Neural cell (in vitro differentiated cells): ENCODE measurements around the gene PFKP.

Experiments
- EP300 ChIP-seq: fragments of 450-650 bp; conservative IDR thresholded peaks from 2 replicates; pipeline ENCODE4 v1.6.1; 2014; ENCODE audit warnings: antibody characterized with exemption, mild to moderate bottlenecking, moderate library complexity; ENCODE audit not compliant: poor library complexity, severe bottlenecking
- POLR2AphosphoS5 ChIP-seq: IDR thresholded peaks from 2 replicates; pipeline ENCODE4 v1.6.1; 2012
- TF ChIP-seq, protein P1 (sequence below): fragments of 450-650 bp; IDR thresholded peaks from 2 replicates; pipeline ENCODE4 v1.5.1; 2014; ENCODE audit warnings: antibody characterized with exemption, mild to moderate bottlenecking, moderate library complexity; ENCODE audit not compliant: poor library complexity, severe bottlenecking
- TF ChIP-seq, protein P2 (sequence below): IDR thresholded peaks from 2 replicates; pipeline ENCODE4 v1.6.1; 2012; ENCODE audit warnings: borderline replicate concordance

DNA sequence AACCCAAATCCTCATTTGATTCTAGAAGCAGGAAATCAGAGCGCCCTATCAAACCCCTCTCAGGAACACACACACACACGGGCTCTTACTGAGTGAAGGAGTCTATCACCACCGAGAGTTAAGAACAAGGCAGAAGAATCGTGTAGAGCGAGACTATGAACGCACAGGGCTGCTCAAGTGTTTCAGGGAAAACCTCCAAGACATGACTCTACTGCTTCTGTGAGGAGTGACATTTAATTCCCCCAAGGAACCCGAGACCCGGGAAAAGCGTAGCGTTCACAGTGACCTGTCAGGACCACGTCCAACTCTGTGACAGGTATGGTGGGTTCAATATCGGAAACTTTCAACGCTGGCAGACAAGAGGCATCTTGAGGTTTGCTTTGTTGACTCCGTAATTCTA is 83.6 kb downstream of the PFKP start:
- TF ChIP-seq, protein P1, sequence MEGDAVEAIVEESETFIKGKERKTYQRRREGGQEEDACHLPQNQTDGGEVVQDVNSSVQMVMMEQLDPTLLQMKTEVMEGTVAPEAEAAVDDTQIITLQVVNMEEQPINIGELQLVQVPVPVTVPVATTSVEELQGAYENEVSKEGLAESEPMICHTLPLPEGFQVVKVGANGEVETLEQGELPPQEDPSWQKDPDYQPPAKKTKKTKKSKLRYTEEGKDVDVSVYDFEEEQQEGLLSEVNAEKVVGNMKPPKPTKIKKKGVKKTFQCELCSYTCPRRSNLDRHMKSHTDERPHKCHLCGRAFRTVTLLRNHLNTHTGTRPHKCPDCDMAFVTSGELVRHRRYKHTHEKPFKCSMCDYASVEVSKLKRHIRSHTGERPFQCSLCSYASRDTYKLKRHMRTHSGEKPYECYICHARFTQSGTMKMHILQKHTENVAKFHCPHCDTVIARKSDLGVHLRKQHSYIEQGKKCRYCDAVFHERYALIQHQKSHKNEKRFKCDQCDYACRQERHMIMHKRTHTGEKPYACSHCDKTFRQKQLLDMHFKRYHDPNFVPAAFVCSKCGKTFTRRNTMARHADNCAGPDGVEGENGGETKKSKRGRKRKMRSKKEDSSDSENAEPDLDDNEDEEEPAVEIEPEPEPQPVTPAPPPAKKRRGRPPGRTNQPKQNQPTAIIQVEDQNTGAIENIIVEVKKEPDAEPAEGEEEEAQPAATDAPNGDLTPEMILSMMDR: no peak
- TF ChIP-seq, protein P2, sequence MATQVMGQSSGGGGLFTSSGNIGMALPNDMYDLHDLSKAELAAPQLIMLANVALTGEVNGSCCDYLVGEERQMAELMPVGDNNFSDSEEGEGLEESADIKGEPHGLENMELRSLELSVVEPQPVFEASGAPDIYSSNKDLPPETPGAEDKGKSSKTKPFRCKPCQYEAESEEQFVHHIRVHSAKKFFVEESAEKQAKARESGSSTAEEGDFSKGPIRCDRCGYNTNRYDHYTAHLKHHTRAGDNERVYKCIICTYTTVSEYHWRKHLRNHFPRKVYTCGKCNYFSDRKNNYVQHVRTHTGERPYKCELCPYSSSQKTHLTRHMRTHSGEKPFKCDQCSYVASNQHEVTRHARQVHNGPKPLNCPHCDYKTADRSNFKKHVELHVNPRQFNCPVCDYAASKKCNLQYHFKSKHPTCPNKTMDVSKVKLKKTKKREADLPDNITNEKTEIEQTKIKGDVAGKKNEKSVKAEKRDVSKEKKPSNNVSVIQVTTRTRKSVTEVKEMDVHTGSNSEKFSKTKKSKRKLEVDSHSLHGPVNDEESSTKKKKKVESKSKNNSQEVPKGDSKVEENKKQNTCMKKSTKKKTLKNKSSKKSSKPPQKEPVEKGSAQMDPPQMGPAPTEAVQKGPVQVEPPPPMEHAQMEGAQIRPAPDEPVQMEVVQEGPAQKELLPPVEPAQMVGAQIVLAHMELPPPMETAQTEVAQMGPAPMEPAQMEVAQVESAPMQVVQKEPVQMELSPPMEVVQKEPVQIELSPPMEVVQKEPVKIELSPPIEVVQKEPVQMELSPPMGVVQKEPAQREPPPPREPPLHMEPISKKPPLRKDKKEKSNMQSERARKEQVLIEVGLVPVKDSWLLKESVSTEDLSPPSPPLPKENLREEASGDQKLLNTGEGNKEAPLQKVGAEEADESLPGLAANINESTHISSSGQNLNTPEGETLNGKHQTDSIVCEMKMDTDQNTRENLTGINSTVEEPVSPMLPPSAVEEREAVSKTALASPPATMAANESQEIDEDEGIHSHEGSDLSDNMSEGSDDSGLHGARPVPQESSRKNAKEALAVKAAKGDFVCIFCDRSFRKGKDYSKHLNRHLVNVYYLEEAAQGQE: no peak
- TF ChIP-seq POLR2AphosphoS5: no peak
- no peak for TF ChIP-seq EP300
